Bronchial epithelial cell (primary cell): Measurements from ENCODE around the gene MLH1. TPM values are rescaled to one million over a fixed set of nuclear protein-coding genes. Genes with fewer than 3 reads are reported as not detected.
A peak's percentile ranks its signal among the peaks of the same experiment; 100 is the strongest.

Experiments
- DNase-seq: peaks from one replicate; pipeline ENCODE4 v3.0.0-alpha.2; 2010; ENCODE audit warnings: low read depth
- FAIRE-seq: peaks from 2 replicates; lab custom pipeline; 2011; peaks lifted over from hg19 to GRCh38; lab: Jason Lieb, UNC
- H3K27me3 ChIP-seq: 2 replicates; pipeline ENCODE4 v1.5.1; 2011; ENCODE audit warnings: low read length; ENCODE audit not compliant: control insufficient read depth, insufficient read depth
- H3K36me3 ChIP-seq: 2 replicates; pipeline ENCODE4 v1.5.1; 2011; ENCODE audit warnings: low read length; ENCODE audit not compliant: control insufficient read depth, insufficient read depth
- H3K4me3 ChIP-seq: 2 replicates; pipeline ENCODE4 v1.5.1; 2011; ENCODE audit warnings: mild to moderate bottlenecking, low read depth, low read length, control low read depth
- CTCF ChIP-seq: IDR thresholded peaks from 2 replicates; pipeline ENCODE4 v1.5.1; 2011; ENCODE audit warnings: mild to moderate bottlenecking, moderate library complexity, low read length, control low read depth, inconsistent platforms; ENCODE audit not compliant: insufficient read depth, severe bottlenecking
- total RNA-seq: library from RNA; depleted of rRNA; stranded (reverse); fragments of >200 nt; gene quantifications from 2 replicates; pipeline ENCODE4 v1.2.1, GENCODE V29; 2014

Gene MLH1
- total RNA-seq, 1 donor from 2014 or later = 28.7 TPM

GRCh38 chr3:37029516-37030163, 36.3 kb downstream of the MLH1 start:
- no peak overlapping the region for H3K4me3 ChIP-seq
- no peaks in the 10 kb centered on the region for H3K27me3 ChIP-seq
- peaks cover 15% of the 10 kb centered on the region for H3K36me3 ChIP-seq
- peak; percentile 77 for DNase-seq
- no peak for FAIRE-seq
- no peak for TF ChIP-seq CTCF

- no peaks in the 10 kb centered on the region for H3K27me3 ChIP-seq
- H3K4me3 ChIP-seq = no peak overlapping the region
- FAIRE-seq = no peak
- H3K36me3 ChIP-seq = peaks cover 16% of the 10 kb centered on the region
- no peak for DNase-seq
- no peak for TF ChIP-seq CTCF
These were observed 37.3 kb downstream of the MLH1 start for GRCh38 chr3:37030588-37030987.

- no peaks in the 10 kb centered on the region for H3K27me3 ChIP-seq
- FAIRE-seq (no peak), DNase-seq (no peak)
- peaks cover 12% of the 10 kb centered on the region for H3K36me3 ChIP-seq
- no peak for TF ChIP-seq CTCF
- no peak overlapping the region for H3K4me3 ChIP-seq
These were observed 37.9 kb downstream of the MLH1 start for GRCh38 chr3:37031096-37031682.

- DNase-seq = no peak
- no peak for TF ChIP-seq CTCF
- no peak for FAIRE-seq
- Histone ChIP-seq H3K27me3 (no peaks in the 10 kb centered on the region), H3K36me3 (peaks cover 8% of the 10 kb centered on the region), H3K4me3 (no peak overlapping the region)
These were observed 39.6 kb downstream of the MLH1 start for GRCh38 chr3:37032961-37033360.

GRCh38 chr3:37037352-37037751, 44.0 kb downstream of the MLH1 start:
- no peak for FAIRE-seq
- no peak for TF ChIP-seq CTCF
- no peak overlapping the region for H3K4me3 ChIP-seq
- H3K27me3 ChIP-seq = no peaks in the 10 kb centered on the region
- peaks cover 7% of the 10 kb centered on the region for H3K36me3 ChIP-seq
- DNase-seq = no peak
